KMS-11 (cell line): ENCODE data around the gene MAN2B2.

ENCODE experiments used
- H2AFZ ChIP-seq: fragments of 200-600 bp; sonication (generic); 2 replicates; pipeline ENCODE4 v1.6.1; 2016; ENCODE audit warnings: antibody characterized with exemption, mixed run types, low read depth
- H3K27ac ChIP-seq: fragments of 200-600 bp; sonication (generic); 2 replicates; pipeline ENCODE4 v1.6.1; 2016; ENCODE audit warnings: mild to moderate bottlenecking, mixed run types
- H3K27me3 ChIP-seq: fragments of 200-600 bp; sonication (generic); 2 replicates; pipeline ENCODE4 v1.6.1; 2017; ENCODE audit warnings: mild to moderate bottlenecking, low read depth, mixed run types, moderate library complexity; ENCODE audit not compliant: insufficient read depth
- H3K36me3 ChIP-seq: fragments of 200-600 bp; sonication (generic); 2 replicates; pipeline ENCODE4 v1.6.1; 2017; ENCODE audit warnings: mild to moderate bottlenecking, mixed run types; ENCODE audit not compliant: insufficient read depth
- H3K4me1 ChIP-seq: fragments of 200-600 bp; sonication (generic); 2 replicates; pipeline ENCODE4 v1.6.1; 2016; ENCODE audit warnings: mild to moderate bottlenecking, low read depth, mixed run types; ENCODE audit not compliant: poor library complexity, severe bottlenecking
- H3K4me2 ChIP-seq: fragments of 200-600 bp; sonication (generic); 2 replicates; pipeline ENCODE4 v1.7.0; 2016; ENCODE audit warnings: mild to moderate bottlenecking, mixed run types
- H3K4me3 ChIP-seq: fragments of 200-600 bp; sonication (generic); IDR thresholded peaks from 2 replicates; pipeline ENCODE4 v1.6.1; 2017; ENCODE audit warnings: low read depth, low read length, mixed read lengths; ENCODE audit not compliant: insufficient read depth
- H3K79me2 ChIP-seq: fragments of 200-600 bp; sonication (generic); 2 replicates; pipeline ENCODE4 v1.6.1; 2016; ENCODE audit warnings: low read depth, mixed run types; ENCODE audit not compliant: insufficient read depth
- H3K9ac ChIP-seq: fragments of 200-600 bp; sonication (generic); 2 replicates; pipeline ENCODE4 v1.6.1; 2016; ENCODE audit warnings: mild to moderate bottlenecking, mixed run types
- H4K20me1 ChIP-seq: fragments of 200-600 bp; sonication (generic); 2 replicates; pipeline ENCODE4 v1.6.1; 2016; ENCODE audit warnings: mild to moderate bottlenecking, mixed run types; ENCODE audit not compliant: insufficient read depth
- CTCF ChIP-seq: fragments of 200-600 bp; sonication (generic); conservative IDR thresholded peaks from 2 replicates; pipeline ENCODE4 v1.6.1; 2017; ENCODE audit warnings: low read depth, mild to moderate bottlenecking, antibody characterized with exemption, low read length, moderate library complexity, mixed read lengths

The MAN2B2 gene

GRCh38 chr4:6560416-6561172, 14.4 kb upstream of the MAN2B2 start:
- Histone ChIP-seq H3K4me1 (no peaks in the 10 kb centered on the region), H3K4me3 (no peak overlapping the region), H2AFZ (no peak overlapping the region), H3K36me3 (no peaks in the 10 kb centered on the region), H3K79me2 (no peaks in the 10 kb centered on the region), H3K27ac (no peak overlapping the region), H3K27me3 (peaks cover 21% of the 10 kb centered on the region; the same call in 1 of the 2 replicates), H4K20me1 (no peaks in the 10 kb centered on the region), H3K4me2 (no peak overlapping the region), H3K9ac (no peak overlapping the region)
- TF ChIP-seq CTCF = no peak

GRCh38 chr4:6561173-6561516, 13.8 kb upstream of the MAN2B2 start:
- H4K20me1 ChIP-seq = no peaks in the 10 kb centered on the region
- H3K79me2 ChIP-seq = no peaks in the 10 kb centered on the region
- H3K4me3 ChIP-seq = no peak overlapping the region
- H3K27ac ChIP-seq = no peak overlapping the region
- no peak overlapping the region for H3K4me2 ChIP-seq
- no peaks in the 10 kb centered on the region for H3K4me1 ChIP-seq
- peaks cover 17% of the 10 kb centered on the region; the same call in 1 of the 2 replicates for H3K27me3 ChIP-seq
- H3K36me3 ChIP-seq = no peaks in the 10 kb centered on the region
- no peak for TF ChIP-seq CTCF
- no peak overlapping the region for H3K9ac ChIP-seq
- H2AFZ ChIP-seq = no peak overlapping the region

GRCh38 chr4:6561706-6562371, 13.2 kb upstream of the MAN2B2 start:
- H2AFZ ChIP-seq = no peak overlapping the region
- H3K4me2 ChIP-seq = no peak overlapping the region
- H3K4me1 ChIP-seq = no peaks in the 10 kb centered on the region
- H3K36me3 ChIP-seq = no peaks in the 10 kb centered on the region
- H3K27ac ChIP-seq = no peak overlapping the region
- H3K27me3 ChIP-seq = peaks cover 12% of the 10 kb centered on the region; the same call in 1 of the 2 replicates
- H3K9ac ChIP-seq = no peak overlapping the region
- no peak overlapping the region for H3K4me3 ChIP-seq
- TF ChIP-seq CTCF = no peak
- H3K79me2 ChIP-seq = no peaks in the 10 kb centered on the region
- H4K20me1 ChIP-seq = no peaks in the 10 kb centered on the region

GRCh38 chr4:6562931-6563901, 11.8 kb upstream of the MAN2B2 start:
- Histone ChIP-seq H3K27ac (no peak overlapping the region), H3K4me1 (no peaks in the 10 kb centered on the region), H4K20me1 (no peaks in the 10 kb centered on the region), H2AFZ (no peak overlapping the region), H3K4me2 (no peak overlapping the region), H3K79me2 (no peaks in the 10 kb centered on the region), H3K36me3 (no peaks in the 10 kb centered on the region), H3K9ac (no peak overlapping the region), H3K27me3 (peaks cover 2% of the 10 kb centered on the region; the same call in 1 of the 2 replicates), H3K4me3 (no peak overlapping the region)
- no peak for TF ChIP-seq CTCF
